HEK293T (cell line): ENCODE measurements around the gene AIDA.

Experiments used
- CTCF ChIA-PET: fragments of 350-600 bp; formaldehyde crosslinking; extraction: SDS; loops from one replicate; lab custom pipeline; 2021; ENCODE audit warnings: antibody characterized with exemption, inconsistent platforms; lab: Yijun Ruan, JAX
- POLR2A ChIA-PET: fragments of 350-600 bp; formaldehyde crosslinking; extraction: SDS; loops from one replicate; lab custom pipeline; 2020; ENCODE audit warnings: antibody characterized with exemption, inconsistent platforms; lab: Yijun Ruan, JAX
- DNase-seq: peaks from one replicate; pipeline ENCODE4 v3.0.0; 2012; ENCODE audit warnings: mixed read lengths; ENCODE audit errors: extremely low spot score
- ARNT ChIP-seq: fragments of 450-650 bp; IDR thresholded peaks from 2 replicates; pipeline ENCODE4 v1.6.1; 2017; ENCODE audit warnings: mild to moderate bottlenecking
- BHLHE40 ChIP-seq: fragments of 450-650 bp; IDR thresholded peaks from 2 replicates; pipeline ENCODE4 v1.6.1; 2016; ENCODE audit warnings: mild to moderate bottlenecking, moderate library complexity, borderline replicate concordance
- CTBP1 ChIP-seq: fragments of 450-650 bp; IDR thresholded peaks from 2 replicates; pipeline ENCODE4 v1.6.1; 2016; ENCODE audit warnings: borderline replicate concordance
- ELF4 ChIP-seq: fragments of 450-650 bp; IDR thresholded peaks from 2 replicates; pipeline ENCODE4 v1.6.1; 2017; ENCODE audit warnings: antibody characterized with exemption
- FOXA1 ChIP-seq: fragments of 450-650 bp; IDR thresholded peaks from 2 replicates; pipeline ENCODE4 v1.6.1; 2016; ENCODE audit warnings: mild to moderate bottlenecking
- FOXK2 ChIP-seq: fragments of 450-650 bp; IDR thresholded peaks from 2 replicates; pipeline ENCODE4 v1.6.1; 2016; ENCODE audit warnings: mild to moderate bottlenecking
- FOXM1 ChIP-seq: fragments of 450-650 bp; IDR thresholded peaks from 2 replicates; pipeline ENCODE4 v1.6.1; 2017; ENCODE audit warnings: mild to moderate bottlenecking, borderline replicate concordance
- HDGF ChIP-seq: fragments of 450-650 bp; IDR thresholded peaks from 2 replicates; pipeline ENCODE4 v1.6.1; 2017; ENCODE audit warnings: antibody characterized with exemption, borderline replicate concordance
- L3MBTL2 ChIP-seq: fragments of 450-650 bp; conservative IDR thresholded peaks from 2 replicates; pipeline ENCODE4 v1.6.1; 2016; ENCODE audit warnings: mild to moderate bottlenecking
- LEF1 ChIP-seq: fragments of 450-650 bp; IDR thresholded peaks from 2 replicates; pipeline ENCODE4 v1.6.1; 2017; ENCODE audit warnings: mild to moderate bottlenecking, borderline replicate concordance
- NFRKB ChIP-seq: fragments of 450-650 bp; IDR thresholded peaks from 2 replicates; pipeline ENCODE4 v1.6.1; 2016; ENCODE audit warnings: mild to moderate bottlenecking, moderate library complexity
- PKNOX1 ChIP-seq: fragments of 450-650 bp; IDR thresholded peaks from 2 replicates; pipeline ENCODE4 v1.6.1; 2016
- SP1 ChIP-seq: fragments of 450-650 bp; IDR thresholded peaks from 2 replicates; pipeline ENCODE4 v1.6.1; 2017
- SUZ12 ChIP-seq: fragments of 450-650 bp; IDR thresholded peaks from 2 replicates; pipeline ENCODE4 v1.6.1; 2016; ENCODE audit warnings: mild to moderate bottlenecking
- TARDBP ChIP-seq: fragments of 450-650 bp; IDR thresholded peaks from 2 replicates; pipeline ENCODE4 v1.6.1; 2016
- ZNF384 ChIP-seq: fragments of 450-650 bp; IDR thresholded peaks from 2 replicates; pipeline ENCODE4 v1.6.1; 2016

The AIDA gene

GRCh38 chr1:222713091-222713961, 1.0 kb upstream of the AIDA start:
- DNase-seq: peak; percentile 87
- CTCF ChIA-PET: interaction anchor here (0.5 kb wide), 1 partner anchor 10 kb away, joined by 3 read pairs; no protein-coding TSS in a partner anchor
- POLR2A ChIA-PET: interaction anchor here (0.7 to 1.4 kb wide), 8 partner anchors 9 to 399 kb away, joined by 3 to 5 read pairs (median 3); partner anchors contain the start of gene FAM177B
- TF ChIP-seq ZNF384 (no peak), HDGF (no peak), L3MBTL2 (peak; percentile 53; the same call in 1 of the 2 replicates), SP1 (no peak), PKNOX1 (no peak), BHLHE40 (peak; percentile 49; the same call in 1 of the 2 replicates), FOXM1 (no peak), FOXK2 (peak; percentile 94), ELF4 (peak; percentile 79), ARNT (no peak), TARDBP (no peak), SUZ12 (no peak), NFRKB (no peak), CTBP1 (no peak), LEF1 (no peak), FOXA1 (no peak)

GRCh38 chr1:222711319-222712252, 705 bp downstream of the AIDA start:
- POLR2A ChIA-PET: interaction anchor here (0.6 to 1.1 kb wide), 2 partner anchors 17 to 401 kb away, joined by 3 read pairs; no protein-coding TSS in a partner anchor
- CTCF ChIA-PET: no interaction called here
- DNase-seq: peak; percentile 52
- no peak for TF ChIP-seq ZNF384
- peak; percentile 28; the same call in 1 of the 2 replicates for TF ChIP-seq L3MBTL2

GRCh38 chr1:222709700-222710153, 2.6 kb downstream of the AIDA start:
- DNase-seq: no peak
- ChIA-PET POLR2A (no interaction called here), CTCF (no interaction called here)
- TF ChIP-seq HDGF (no peak), PKNOX1 (no peak), ELF4 (no peak), FOXM1 (no peak), BHLHE40 (no peak), L3MBTL2 (no peak), SUZ12 (no peak)

- ChIA-PET POLR2A (no interaction called here), CTCF (interaction anchor here (0.6 kb wide), 1 partner anchor 18 kb away, joined by 3 read pairs; no protein-coding TSS in a partner anchor)
- DNase-seq: no peak
- TF ChIP-seq ELF4 (no peak), HDGF (no peak), CTBP1 (no peak), LEF1 (no peak), SP1 (no peak), PKNOX1 (no peak)
Observed at GRCh38 chr1:222706815-222707214, 5.5 kb downstream of the AIDA start.

- TF ChIP-seq ZNF384 (no peak), CTBP1 (no peak), BHLHE40 (no peak), FOXA1 (no peak), ARNT (no peak), HDGF (no peak), SUZ12 (no peak), TARDBP (no peak), L3MBTL2 (no peak), NFRKB (no peak), FOXK2 (no peak), SP1 (no peak), ELF4 (no peak)
- ChIA-PET CTCF (no interaction called here), POLR2A (no interaction called here)
- DNase-seq: no peak
Observed at GRCh38 chr1:222704260-222704659, 8.0 kb downstream of the AIDA start.
